Measurements from ENCODE around the gene TM4SF18.

The TM4SF18 gene

DNA sequence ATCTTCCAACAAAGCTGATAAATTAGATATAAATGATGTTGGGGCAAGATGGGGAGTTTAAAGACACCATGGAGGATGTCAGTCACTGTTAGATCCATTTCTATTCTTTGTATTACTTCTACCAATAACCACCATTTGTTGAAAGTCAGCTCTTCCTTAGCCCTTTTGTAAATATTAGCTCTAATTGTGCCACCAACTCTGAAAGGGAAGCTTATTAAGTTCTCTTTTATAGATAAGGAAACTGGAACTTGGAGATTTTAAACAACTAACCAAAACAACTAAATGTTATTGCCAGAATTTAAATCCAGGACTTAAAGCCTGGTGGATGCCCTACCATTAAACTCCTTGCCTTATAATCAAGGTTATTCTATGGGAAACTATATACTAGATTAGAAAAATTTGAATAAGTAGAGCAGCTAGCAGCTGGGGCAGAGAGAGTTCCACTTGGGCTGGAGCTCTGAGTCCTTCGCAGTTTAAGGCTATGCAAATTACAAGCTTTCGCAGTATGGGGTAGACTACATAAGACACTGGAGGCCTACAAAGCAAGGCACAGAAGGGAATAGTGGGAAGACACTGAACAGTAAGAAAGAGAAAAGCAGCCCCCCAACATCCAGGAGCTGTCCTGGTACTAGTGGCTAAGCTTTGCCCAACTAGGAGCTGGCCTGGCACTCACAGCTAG, 52.6 kb downstream of the TM4SF18 start:
- no peak for DNase-seq

DNA sequence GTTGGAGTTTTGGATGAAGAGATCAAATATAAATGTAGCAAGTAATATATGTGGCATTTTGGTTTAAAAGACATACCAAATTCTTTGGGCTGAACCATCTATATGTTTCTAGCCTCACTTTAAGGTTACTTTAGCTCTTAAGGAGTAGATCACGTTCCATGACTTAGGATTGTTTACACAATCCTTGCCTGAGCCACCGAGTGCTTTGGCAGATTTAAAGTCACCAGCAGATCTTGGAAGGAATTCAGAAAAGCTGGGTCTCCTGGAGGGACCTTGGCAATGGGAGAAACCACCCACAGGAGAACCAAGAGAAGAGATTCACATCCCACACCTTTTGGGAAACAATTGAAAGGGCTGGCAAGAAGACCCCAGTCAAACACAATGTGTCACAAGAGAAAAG, 54.5 kb downstream of the TM4SF18 start:
- DNase-seq, result no peak

DNA sequence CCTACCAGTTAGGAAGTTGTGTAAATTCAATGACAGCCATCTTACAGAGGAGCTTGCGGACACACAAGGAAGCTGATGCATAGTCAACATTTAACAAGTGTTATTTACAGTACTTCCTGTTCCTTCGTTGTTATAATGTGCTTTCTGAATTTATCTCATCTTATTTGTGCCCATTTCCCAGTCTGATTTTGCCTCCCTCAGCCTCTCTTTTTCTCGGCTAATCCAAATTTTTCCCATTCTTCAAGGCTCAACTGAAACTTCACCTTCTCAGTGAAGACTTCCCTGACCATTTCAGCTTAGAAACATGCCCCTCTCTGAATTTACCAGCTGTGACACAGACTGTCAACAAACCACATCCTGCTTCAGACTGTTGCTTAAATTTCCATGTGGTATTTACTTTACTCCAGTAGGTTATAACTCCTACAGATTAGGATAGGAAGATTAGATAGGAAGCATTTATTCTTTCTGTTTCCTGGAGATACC, 56.1 kb downstream of the TM4SF18 start:
- peak; percentile 81 for DNase-seq

DNA sequence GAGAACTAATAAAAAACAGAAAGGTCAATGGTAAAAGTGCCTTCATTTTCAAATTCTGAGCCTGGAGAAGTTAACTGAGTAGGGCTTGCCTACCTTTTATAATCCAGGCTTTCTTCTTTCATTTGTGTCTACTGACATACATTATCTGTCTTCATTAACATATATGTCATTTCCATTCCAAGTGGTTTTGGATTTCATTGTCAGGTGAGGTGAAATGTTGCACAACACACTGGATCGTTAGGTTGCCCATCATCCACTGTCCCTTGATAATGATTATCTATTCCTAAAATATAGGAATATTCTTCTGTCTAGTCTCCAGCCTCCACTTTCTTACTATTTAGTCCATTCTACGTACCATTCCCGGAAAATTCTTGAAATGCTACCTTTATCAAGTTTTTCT, 56.8 kb downstream of the TM4SF18 start:
- DNase-seq, result peak; percentile 80

DNA sequence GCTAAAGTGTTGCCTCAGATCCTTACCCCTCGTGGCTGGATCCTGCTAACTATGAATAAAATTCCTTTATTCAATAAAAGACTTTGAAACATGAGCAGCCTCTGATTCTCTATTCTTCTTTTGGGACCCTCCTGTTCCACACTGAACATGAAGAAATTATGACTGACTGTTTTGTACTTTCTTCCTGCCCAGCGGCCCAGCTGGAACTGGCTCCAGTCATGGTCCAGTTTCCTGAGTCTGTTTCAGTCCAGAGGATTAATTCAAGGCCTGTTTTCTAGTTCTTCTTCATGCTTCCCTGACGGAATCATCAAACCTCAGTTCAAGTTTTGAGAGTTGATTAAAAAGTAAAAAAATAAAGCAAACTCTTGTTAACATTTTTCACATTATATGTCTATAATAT, 59.2 kb downstream of the TM4SF18 start:
- no peak for DNase-seq

DNA sequence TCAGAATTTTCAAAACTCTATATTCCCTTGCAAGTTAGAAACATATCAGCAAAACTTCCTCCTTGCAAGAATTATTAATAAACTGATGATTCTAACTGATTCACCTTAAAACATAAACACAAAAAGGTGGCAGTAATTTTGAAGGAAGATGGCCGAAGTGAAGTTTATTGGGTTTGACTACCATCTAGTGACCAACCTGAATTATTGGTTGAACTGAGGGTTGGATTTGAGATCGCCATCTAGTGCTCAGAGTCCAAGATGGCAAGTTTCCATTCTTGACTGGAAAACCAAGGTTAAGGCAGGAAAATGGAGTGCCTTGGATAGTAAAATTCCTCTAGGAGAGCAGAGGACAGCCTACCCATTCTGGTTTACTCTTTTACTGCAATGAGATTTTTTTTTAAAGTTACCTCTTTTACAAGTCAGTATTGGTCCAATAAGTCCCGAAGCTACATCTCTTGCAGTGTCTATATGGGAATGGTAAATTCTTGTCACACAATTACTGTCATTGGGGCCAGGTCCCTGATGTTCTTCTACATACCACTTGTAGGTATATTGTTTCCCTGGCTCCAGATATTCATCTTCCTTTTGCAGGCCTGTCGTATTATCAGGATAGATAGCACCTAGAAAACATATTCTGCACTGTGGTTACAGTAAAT, 60.2 kb downstream of the TM4SF18 start:
- DNase-seq, result peak; percentile 80

DNA sequence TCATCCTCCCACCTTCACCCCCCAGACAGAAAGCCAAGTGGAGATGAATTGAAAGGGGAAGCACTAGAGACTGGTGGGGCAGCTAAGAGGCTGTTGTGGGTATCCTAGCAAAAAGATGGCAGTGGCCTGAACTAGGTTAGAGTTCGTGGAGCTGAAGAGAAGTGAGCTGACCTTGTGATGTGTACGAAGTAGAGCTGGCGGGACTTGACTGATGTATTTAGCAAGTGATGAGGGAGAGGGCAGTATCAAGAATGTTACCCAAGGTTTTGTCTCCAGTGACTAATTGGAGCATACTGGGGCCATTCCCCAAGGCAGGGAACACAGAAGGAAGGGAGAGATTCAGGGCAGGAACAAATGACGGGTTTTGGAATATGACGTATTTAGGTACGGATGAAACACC, 61.8 kb downstream of the TM4SF18 start:
- DNase-seq, result no peak

DNA sequence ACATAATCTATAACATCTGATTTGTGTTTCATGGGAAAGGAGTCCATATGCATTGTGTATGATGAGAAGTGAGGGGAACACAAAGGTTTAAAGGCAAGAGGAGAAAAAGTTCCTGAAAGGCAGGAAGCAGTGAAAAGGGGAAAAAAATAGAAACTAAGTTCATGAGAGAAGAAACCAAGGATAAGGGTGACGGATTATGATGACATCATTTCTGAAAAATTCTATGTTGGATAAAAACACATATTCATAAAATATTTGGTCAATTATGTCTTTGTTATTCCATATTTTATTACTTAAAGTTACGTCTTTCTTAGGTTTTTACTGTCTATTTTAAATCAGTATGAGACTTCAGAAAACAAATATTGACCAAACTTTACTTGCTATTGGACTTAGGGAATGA, 63.3 kb downstream of the TM4SF18 start:
- no peak for DNase-seq

DNA sequence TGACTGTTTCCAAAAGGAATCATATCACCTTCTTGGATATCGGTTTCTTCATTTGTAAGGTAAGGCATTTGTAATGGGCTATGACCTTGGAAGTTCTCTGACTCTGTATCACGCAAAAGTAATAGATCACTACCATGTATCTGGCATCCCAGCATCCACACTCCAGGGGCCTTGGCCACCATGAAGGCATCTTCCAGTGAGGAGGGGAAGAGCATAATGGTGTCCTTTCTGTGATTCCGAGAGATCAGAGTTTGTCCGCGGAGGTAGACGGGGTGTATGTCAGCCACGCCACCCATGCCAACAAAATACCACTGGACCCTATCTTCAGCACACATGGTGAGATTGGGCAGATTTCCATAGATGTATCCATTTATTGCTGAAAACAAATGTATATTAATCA, 63.7 kb downstream of the TM4SF18 start:
- no peak for DNase-seq
